ENCODE data around the gene MBD1.
"Not testable (repeated sequence)": the region's sequence is repeated elsewhere in the genome, so short reads cannot be mapped to it uniquely, and the experiment has no call there.

The MBD1 gene

DNA sequence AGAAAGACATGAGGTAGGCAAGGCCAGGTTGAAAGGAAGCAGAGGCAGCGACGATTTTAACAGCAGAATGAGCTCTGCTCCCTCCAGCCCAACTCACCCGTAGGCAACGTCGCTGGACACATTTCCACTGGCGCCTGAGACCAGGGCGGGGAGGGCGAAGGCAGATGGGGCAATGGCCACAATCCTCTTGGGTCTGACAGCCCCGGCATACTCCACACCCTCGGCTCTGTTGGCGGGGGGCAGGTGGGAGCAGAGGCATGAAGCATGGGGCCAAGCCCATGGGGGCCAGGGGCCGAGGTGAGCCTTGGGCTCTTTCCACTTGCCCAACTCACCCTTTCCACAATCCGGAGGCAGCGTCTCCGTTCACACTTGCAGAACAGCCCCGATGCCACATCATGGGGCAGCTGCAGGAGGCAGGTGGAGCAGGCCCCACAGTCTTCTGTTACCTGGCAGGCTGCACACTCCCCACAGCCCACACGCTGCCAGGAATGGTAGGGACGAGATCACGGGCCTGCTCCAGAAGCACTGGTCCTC, 5.8 kb downstream of the MBD1 start:
- in situ Hi-C loops (cut with MboI; ENCODE audit: low sequenced_read_pairs) = no loop called here

DNA sequence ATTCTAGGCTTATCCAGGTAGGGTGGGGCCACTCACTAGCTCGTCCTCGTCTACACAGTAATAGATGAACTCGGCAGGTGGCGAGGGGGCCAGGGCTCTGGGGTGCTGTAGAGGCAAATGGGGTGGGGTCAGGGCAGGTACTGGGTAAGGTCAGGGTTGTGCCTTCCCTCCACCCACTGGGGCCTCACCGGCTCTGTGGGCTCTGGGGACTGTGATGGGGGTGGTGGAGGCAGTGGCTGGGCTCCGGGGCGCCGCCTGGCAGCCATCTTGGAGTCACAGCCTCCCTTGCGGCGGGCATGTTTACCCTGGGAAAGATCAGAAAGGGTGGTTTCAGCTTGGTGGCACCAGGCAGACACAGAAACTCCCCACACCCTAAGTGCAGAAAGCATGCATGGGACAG, 6.4 kb downstream of the MBD1 start:
- in situ Hi-C loops (cut with MboI; ENCODE audit: low sequenced_read_pairs) = no loop called here

DNA sequence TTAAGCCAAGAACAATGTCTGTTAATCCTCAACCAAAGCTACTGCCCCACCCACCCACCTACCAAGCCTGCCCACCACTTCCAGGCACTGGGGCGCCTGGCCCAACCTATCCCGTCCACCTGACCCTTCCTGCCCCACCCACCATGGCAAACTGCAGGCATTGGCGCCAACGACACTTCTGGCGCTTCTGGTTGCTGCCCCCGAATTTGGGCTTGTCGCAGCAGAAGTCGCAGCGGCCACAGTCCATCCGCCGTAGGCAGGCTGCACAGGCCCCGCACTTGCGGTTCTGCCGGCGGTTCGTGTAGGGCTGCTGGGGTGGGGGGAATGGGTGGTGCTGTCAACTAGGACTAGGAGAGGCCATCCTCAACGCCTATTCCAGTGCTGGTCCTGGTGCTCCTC, 7.3 kb downstream of the MBD1 start:
- in situ Hi-C loops (cut with MboI; ENCODE audit: low sequenced_read_pairs) = no loop called here

DNA sequence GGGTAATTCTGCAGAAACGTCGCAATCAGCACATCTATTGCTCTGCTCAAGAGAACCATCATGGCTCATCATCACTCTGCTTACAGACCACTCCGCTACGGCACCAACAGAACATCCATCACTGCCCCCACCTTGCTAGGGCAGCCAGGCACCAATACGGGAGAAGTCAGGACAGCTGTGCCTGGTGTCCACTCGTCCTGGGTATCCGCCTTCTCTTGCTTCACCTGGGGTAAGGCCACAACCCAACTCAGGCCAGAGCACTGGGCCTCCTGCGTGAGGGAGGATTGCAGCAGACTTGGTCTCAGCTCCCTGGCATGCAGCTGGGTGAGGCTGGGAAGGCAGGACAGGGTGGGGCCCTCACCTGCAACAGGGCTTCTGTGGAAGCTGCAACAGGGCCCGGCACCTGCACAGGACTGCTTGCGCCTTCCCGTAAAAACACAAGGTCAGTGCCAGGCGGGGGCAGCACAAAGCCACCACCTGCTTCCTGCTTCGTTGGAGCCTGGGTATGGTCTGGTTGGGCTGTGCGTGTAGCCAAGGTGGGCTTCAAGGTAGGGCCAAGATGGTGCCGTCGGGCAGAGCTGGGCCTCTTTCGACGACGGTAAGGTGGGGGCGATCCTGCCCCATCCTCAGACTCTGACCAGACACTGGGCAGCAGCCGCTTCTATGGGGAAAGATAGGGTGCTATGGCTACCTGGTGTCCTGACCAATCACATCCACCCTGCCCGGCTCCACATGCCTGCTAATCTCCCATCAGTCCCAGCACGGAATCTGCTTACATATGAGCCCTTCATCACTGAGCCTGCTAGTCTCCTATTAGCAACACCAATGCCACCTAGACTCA, 7.9 kb downstream of the MBD1 start:
- in situ Hi-C loops (cut with MboI; ENCODE audit: low sequenced_read_pairs) = no loop called here

GRCh38 chr18:50272568-50272967, 8.8 kb downstream of the MBD1 start:
- in situ Hi-C loops (cut with MboI; ENCODE audit: low sequenced_read_pairs) = no loop called here

- in situ Hi-C loops (cut with MboI; ENCODE audit: low sequenced_read_pairs) = no loop called here
These were observed 13.1 kb downstream of the MBD1 start for GRCh38 chr18:50268022-50268747.

DNA sequence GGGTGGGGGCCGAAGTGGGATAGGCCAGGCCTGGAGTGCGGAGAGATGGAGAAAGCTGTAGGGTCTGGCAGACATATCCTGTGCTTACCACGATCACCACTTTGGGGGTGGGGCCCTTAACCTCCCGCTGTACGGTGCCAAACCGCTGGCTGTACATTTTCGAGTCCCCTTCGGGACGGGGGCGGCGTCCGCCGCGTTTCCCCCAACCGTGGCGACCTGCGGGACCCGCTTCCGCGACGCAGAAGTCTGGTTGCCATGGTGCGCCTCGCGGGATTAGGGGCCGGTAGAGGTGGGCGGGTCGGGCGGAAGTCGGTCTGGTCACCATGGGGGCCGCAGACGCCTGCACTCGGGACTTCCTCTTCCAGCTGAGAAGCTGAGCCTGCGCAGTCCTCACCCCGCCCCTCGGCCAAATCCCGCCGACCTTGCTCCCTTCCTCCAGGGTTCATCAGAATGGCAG, 15.0 kb downstream of the MBD1 start, which contains the start of gene CFAP53:
TSS of gene CFAP53 (minus strand) at position 248 of the 457 bp plus-strand sequence. CDS start at position 157, 91 bp downstream.
- in situ Hi-C loops (cut with MboI; ENCODE audit: low sequenced_read_pairs) = no loop called here

DNA sequence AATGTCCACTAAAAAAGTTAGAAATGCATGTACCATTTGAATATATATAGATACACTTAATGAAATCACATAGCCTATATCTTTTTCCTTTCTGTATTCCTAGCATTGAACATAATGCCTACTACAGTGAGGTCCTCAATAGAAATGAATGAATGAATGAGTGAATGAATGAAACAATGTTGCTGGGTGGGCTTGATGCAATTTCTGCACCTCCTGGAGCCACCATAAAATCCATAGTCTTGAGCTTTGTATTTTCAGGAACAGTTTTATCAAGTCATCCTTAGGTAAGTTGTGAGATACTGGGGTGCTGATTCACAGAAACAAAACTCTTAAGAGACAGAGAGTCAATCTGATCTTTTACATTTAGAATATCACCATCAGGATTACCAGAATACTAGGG, 18.3 kb downstream of the MBD1 start:
- in situ Hi-C loops (cut with MboI; ENCODE audit: low sequenced_read_pairs) = no loop called here

GRCh38 chr18:50250935-50251334, 30.4 kb downstream of the MBD1 start:
- in situ Hi-C loops (cut with MboI; ENCODE audit: low sequenced_read_pairs) = no loop called here

GRCh38 chr18:50249576-50249975, 31.7 kb downstream of the MBD1 start:
- in situ Hi-C loops (cut with MboI; ENCODE audit: low sequenced_read_pairs) = no loop called here

GRCh38 chr18:50247561-50247960, 33.8 kb downstream of the MBD1 start:
- in situ Hi-C loops (cut with MboI; ENCODE audit: low sequenced_read_pairs) = no loop called here

GRCh38 chr18:50241768-50242167, 39.6 kb downstream of the MBD1 start:
- in situ Hi-C loops (cut with MboI; ENCODE audit: low sequenced_read_pairs) = not testable (repeated sequence)

GRCh38 chr18:50240080-50240563, 41.2 kb downstream of the MBD1 start:
- in situ Hi-C loops (cut with MboI; ENCODE audit: low sequenced_read_pairs) = no loop called here

DNA sequence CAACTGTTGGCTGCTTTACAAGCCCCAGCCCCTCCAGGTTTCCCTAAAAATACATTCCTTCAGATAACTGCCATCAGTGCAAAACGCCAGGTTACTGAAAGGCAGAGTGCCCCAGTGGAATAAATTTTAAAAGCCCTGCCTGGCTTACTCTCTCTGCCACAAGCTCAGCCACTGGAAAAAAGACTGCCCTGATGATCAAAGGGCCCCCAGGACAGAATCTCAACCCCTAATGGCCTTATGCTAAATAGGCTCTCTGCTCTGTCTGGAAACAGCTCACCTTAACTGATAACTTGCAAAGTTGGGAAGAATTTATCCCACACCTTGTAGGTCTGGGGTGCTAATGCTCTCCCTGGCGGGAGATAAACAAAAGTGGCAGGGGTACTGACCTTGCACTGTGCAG, 48.9 kb downstream of the MBD1 start:
- in situ Hi-C loops (cut with MboI; ENCODE audit: low sequenced_read_pairs) = no loop called here

DNA sequence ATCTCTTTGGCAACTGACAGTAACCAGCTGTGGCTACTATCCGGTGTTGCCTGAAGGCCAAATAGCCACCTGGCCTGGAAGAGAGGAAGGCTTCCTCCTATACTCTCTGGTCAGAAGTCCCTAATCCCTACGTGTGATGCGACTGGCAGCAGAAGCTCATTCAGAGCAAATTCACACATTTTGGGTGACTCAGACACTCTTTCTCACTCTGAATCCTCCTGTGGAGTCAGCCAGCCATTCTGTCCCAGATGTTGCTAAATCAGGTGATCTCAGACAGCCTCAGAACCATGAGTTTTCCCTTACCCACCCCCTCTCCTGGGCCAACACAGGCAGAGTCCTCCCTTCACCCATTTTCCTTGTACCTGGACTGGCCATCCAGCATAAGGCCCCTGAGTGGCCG, 49.7 kb downstream of the MBD1 start:
- in situ Hi-C loops (cut with MboI; ENCODE audit: low sequenced_read_pairs) = no loop called here

DNA sequence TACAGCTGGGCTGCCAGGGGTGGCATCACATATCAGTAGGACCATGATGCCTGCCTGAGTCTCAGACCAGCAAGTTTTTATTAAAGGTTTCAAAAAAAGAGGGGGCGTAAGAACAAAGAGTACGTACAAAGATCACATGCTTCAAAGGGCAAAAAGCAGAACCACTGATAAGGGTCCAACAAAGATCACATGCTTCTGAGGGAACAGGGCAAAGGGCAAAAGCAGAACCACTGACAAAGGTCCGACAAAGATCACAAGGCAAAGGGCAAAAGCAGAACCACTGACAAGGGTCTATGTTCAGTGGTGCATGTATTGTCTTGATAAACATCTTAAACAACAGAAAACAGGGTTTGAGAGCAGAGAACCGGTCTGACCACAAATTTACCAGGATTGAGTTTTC, 61.1 kb downstream of the MBD1 start:
- in situ Hi-C loops (cut with MboI; ENCODE audit: low sequenced_read_pairs) = not testable (repeated sequence)

Data from hTERT RPE-1 (cell line).